IPS-18a (cell line): ENCODE results near the gene ERBIN.
"Not testable (repeated sequence)": the region's sequence is repeated elsewhere in the genome, so short reads cannot be mapped to it uniquely, and the experiment has no call there.

Source experiments
- H3K27ac ChIP-seq: one replicate; pipeline ENCODE4 v1.5.1; 2013; ENCODE audit warnings: low read length
- H3K27me3 ChIP-seq: one replicate; pipeline ENCODE4 v1.6.1; 2013; ENCODE audit warnings: mild to moderate bottlenecking, low read length; ENCODE audit not compliant: control insufficient read depth, insufficient read depth
- H3K36me3 ChIP-seq: one replicate; pipeline ENCODE4 v1.6.1; 2013; ENCODE audit warnings: low read depth, low read length; ENCODE audit not compliant: control insufficient read depth
- H3K4me1 ChIP-seq: one replicate; pipeline ENCODE4 v1.6.1; 2013; ENCODE audit warnings: low read depth, low read length; ENCODE audit not compliant: control insufficient read depth
- H3K4me3 ChIP-seq: one replicate; pipeline ENCODE4 v1.5.1; 2013; ENCODE audit warnings: low read length
- H3K9ac ChIP-seq: one replicate; pipeline ENCODE4 v1.6.1; 2013; ENCODE audit warnings: mild to moderate bottlenecking, low read length, moderate library complexity
- H3K9me3 ChIP-seq: one replicate; pipeline ENCODE4 v1.6.1; 2013; ENCODE audit warnings: low read depth, low read length; ENCODE audit not compliant: control insufficient read depth

Gene ERBIN

GRCh38 chr5:65967288-65968066 is 41.1 kb downstream of the ERBIN start:
- Histone ChIP-seq H3K9me3 (no peaks in the 10 kb centered on the region), H3K9ac (no peak overlapping the region), H3K36me3 (no peaks in the 10 kb centered on the region)

GRCh38 chr5:65969539-65970393 is 43.4 kb downstream of the ERBIN start:
- Histone ChIP-seq H3K27me3 (no peaks in the 10 kb centered on the region), H3K9ac (no peak overlapping the region), H3K36me3 (no peaks in the 10 kb centered on the region), H3K9me3 (no peaks in the 10 kb centered on the region), H3K27ac (no peak overlapping the region), H3K4me1 (peaks cover 15% of the 10 kb centered on the region), H3K4me3 (no peak overlapping the region)

More at GRCh38 chr5:65967288-65968066, 41.1 kb downstream of the ERBIN start:
- Histone ChIP-seq H3K27ac (no peak overlapping the region), H3K4me3 (no peak overlapping the region), H3K4me1 (peaks cover 15% of the 10 kb centered on the region), H3K27me3 (no peaks in the 10 kb centered on the region)

GRCh38 chr5:65970481-65971367 is 44.3 kb downstream of the ERBIN start:
- peaks cover 15% of the 10 kb centered on the region for H3K4me1 ChIP-seq
- H3K9me3 ChIP-seq = no peaks in the 10 kb centered on the region
- H3K36me3 ChIP-seq = no peaks in the 10 kb centered on the region
- no peak overlapping the region for H3K27ac ChIP-seq
- no peak overlapping the region for H3K4me3 ChIP-seq
- H3K9ac ChIP-seq = no peak overlapping the region
- no peaks in the 10 kb centered on the region for H3K27me3 ChIP-seq

DNA sequence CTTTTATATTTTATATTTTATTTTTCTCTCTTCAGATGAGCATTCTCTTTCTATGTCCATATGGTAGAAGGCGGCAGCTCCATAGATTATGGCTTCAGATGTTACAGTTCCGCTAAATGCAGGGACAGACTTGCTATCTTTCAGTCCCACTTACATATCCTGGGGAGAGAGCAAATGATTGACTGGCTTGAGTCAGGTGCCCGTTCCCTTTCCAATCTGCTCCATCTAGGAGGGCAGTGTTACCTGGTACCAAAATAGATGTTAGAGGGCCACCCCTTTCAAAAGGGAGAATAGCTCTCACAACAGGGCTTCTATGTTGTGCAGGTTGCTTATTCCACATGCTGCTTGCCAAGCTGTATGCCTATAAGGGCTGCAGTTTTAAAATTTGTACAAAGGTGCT is 45.3 kb downstream of the ERBIN start:
- Histone ChIP-seq H3K9ac (no peak overlapping the region), H3K36me3 (no peaks in the 10 kb centered on the region), H3K27ac (no peak overlapping the region)

GRCh38 chr5:65972896-65973295 is 46.5 kb downstream of the ERBIN start:
- H3K27me3 ChIP-seq = not testable (repeated sequence)

More for the DNA sequence above, 45.3 kb downstream of the ERBIN start:
- Histone ChIP-seq H3K4me3 (no peak overlapping the region), H3K27me3 (no peaks in the 10 kb centered on the region), H3K4me1 (peaks cover 15% of the 10 kb centered on the region), H3K9me3 (no peaks in the 10 kb centered on the region)

DNA sequence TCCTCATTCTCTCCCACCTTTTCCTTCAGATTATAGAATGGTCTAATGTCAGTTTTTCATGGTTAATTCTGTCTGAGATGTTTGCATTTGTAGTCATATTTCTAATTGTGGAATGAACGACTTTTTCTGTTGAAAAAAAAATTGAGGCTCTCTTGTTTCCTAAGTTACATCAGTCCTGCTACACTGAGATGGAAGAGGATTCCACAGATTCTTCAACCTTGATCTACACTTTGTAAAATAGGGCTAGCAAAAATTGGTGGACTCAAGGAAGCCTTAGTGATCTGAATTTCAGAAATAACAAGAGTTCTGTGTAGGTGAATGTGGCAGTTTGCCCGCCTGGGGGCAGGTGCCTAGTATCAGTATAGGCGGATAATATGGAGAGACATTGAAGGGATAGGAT is 51.9 kb downstream of the ERBIN start:
- Histone ChIP-seq H3K27ac (no peak overlapping the region), H3K4me1 (peaks cover 19% of the 10 kb centered on the region), H3K4me3 (no peak overlapping the region), H3K9ac (no peak overlapping the region), H3K9me3 (peaks cover 3% of the 10 kb centered on the region), H3K36me3 (no peaks in the 10 kb centered on the region), H3K27me3 (no peaks in the 10 kb centered on the region)

More at GRCh38 chr5:65972896-65973295, 46.5 kb downstream of the ERBIN start:
- not testable (repeated sequence) for H3K9ac ChIP-seq, H3K9me3 ChIP-seq, H3K27ac ChIP-seq, H3K4me3 ChIP-seq, H3K36me3 ChIP-seq
- H3K4me1 ChIP-seq = peaks cover 15% of the 10 kb centered on the region

GRCh38 chr5:65981548-65981947 is 55.2 kb downstream of the ERBIN start:
- peaks cover 27% of the 10 kb centered on the region for H3K4me1 ChIP-seq
- no peak overlapping the region for H3K4me3 ChIP-seq
- H3K27me3 ChIP-seq = no peaks in the 10 kb centered on the region
- H3K9me3 ChIP-seq = peaks cover 3% of the 10 kb centered on the region
- no peak overlapping the region for H3K27ac ChIP-seq
- H3K9ac ChIP-seq = no peak overlapping the region
- no peaks in the 10 kb centered on the region for H3K36me3 ChIP-seq

DNA sequence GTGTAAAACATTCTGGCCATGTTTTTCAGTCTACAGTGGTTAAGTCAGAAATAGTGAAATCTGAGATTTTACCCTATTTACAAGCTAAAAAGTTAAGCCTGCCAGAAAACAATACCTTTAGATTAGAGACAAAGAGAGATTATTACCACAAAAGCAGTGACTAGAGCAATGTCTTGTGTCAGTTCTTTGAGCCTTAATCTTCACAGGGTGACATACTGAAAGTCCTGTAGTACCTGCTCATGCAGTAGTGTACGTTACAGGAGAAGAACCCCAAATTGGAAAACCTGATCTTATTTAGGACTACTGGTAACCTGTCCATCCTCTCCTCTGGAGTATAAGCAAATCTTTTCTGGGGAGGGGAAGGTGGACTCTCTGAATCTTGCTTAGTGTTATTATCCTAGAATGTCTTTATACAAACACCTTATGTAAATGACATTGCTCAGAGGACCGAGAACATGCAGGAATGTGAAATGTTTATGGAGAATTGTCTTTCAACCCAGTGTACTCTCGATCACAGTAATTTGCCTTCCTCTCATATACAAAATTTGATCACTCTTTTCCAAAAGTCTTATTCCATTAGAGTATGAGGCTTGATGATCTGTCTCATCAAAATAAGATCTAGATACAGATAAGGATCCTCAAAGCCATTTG is 55.7 kb downstream of the ERBIN start:
- Histone ChIP-seq H3K27ac (no peak overlapping the region), H3K4me3 (no peak overlapping the region), H3K9me3 (peaks cover 3% of the 10 kb centered on the region), H3K4me1 (peaks cover 27% of the 10 kb centered on the region), H3K36me3 (no peaks in the 10 kb centered on the region), H3K27me3 (no peaks in the 10 kb centered on the region), H3K9ac (no peak overlapping the region)

DNA sequence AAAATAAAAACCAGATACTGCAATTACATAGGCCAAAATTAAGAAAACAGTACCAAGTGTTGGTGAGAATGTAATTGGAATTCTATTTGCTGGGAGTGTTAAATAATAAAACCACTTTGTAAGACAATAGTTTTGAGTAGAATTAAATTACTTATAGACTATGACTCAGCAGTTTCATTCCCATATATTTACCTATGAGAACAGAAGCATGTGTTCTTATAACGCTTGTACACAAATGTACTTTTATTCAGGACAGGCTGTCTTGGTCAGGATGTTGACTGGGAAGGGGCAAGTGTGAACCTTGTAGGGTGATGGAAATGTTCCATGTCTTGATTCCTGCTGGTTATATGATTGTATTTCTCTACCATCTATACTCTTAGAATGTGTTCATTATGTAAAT is 56.3 kb downstream of the ERBIN start:
- H3K9ac ChIP-seq = no peak overlapping the region
- H3K9me3 ChIP-seq = peaks cover 3% of the 10 kb centered on the region
- peaks cover 27% of the 10 kb centered on the region for H3K4me1 ChIP-seq
- no peaks in the 10 kb centered on the region for H3K36me3 ChIP-seq
- H3K27me3 ChIP-seq = no peaks in the 10 kb centered on the region
- no peak overlapping the region for H3K4me3 ChIP-seq
- H3K27ac ChIP-seq = no peak overlapping the region

DNA sequence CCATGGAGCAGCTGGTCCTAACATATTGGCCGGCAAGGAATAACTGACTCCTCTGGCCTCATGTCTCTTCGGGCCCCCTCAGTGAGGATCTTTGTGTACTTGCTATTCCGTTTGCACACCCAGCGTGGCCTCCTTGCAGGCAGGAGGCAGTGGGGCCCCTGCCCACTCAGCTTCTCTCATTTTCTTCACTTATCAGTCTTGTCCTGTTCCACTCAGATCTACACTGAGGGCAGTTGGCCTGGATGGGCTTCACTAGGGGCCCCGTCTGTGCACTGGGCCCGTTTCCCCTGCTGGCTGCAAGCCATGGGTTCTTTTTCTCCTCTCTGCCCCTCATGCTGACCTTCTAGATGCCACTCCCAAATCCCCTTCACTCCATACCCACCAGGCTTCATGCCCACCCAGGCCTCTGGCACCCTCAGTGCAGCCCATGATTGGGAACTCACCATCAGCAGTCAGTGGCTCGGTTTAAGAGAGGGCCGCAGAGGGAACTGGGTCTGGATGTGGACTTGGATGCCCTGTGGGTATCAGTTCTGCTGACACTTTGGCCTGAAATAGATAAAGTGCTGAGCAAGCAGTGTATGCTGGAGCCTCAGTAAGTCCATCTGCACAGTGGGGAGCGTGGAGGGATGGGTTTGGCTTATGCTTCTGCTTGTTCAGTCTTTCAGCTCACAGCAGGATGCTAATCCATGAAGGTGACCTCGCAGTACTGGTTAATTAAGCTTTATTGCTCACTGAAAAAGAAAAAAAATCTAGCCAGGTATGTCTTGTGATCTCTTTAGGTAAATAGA is 57.9 kb downstream of the ERBIN start:
- no peaks in the 10 kb centered on the region for H3K36me3 ChIP-seq

More for the DNA sequence above, 57.9 kb downstream of the ERBIN start:
- H3K27me3 ChIP-seq = no peaks in the 10 kb centered on the region
- no peak overlapping the region for H3K4me3 ChIP-seq
- H3K9ac ChIP-seq = no peak overlapping the region
- H3K9me3 ChIP-seq = no peaks in the 10 kb centered on the region
- peaks cover 27% of the 10 kb centered on the region for H3K4me1 ChIP-seq
- H3K27ac ChIP-seq = no peak overlapping the region
